GM18508 (cell line): ENCODE data around the gene ACE.

Experiments
- ATAC-seq: cut with Tn5 transposase; IDR thresholded peaks from one replicate; pipeline ENCODE4 v1.9.1; 2021; ENCODE audit warnings: moderate number of reproducible peaks; ENCODE audit not compliant: insufficient read depth, unreplicated experiment

ACE gene

GRCh38 chr17:63512896-63513644 is 36.2 kb downstream of the ACE start:
- ATAC-seq: no peak

- no peak for ATAC-seq
Measured at GRCh38 chr17:63514477-63514876, 37.6 kb downstream of the ACE start.

- ATAC-seq: no peak
Measured at GRCh38 chr17:63514974-63515373, 38.1 kb downstream of the ACE start.

- no peak for ATAC-seq
Measured at GRCh38 chr17:63515426-63515825, 38.6 kb downstream of the ACE start.

- no peak for ATAC-seq
Measured at GRCh38 chr17:63516910-63517824, 40.3 kb downstream of the ACE start.

GRCh38 chr17:63517825-63518534 is 41.1 kb downstream of the ACE start:
- ATAC-seq: no peak

- no peak for ATAC-seq
Measured at GRCh38 chr17:63519116-63519881, 42.4 kb downstream of the ACE start.

- ATAC-seq: no peak
Measured at GRCh38 chr17:63519972-63520882, 43.4 kb downstream of the ACE start.

- no peak for ATAC-seq
Measured at GRCh38 chr17:63523253-63523855, 46.5 kb downstream of the ACE start, which contains the start of gene KCNH6. KCNH6 (plus strand) TSS chr17:63523358; CDS start chr17:63523414, 56 bp downstream.

- no peak for ATAC-seq
Measured at GRCh38 chr17:63524051-63524450, 47.2 kb downstream of the ACE start.

- no peak for ATAC-seq
Measured at GRCh38 chr17:63525190-63525946, 48.5 kb downstream of the ACE start.

GRCh38 chr17:63526861-63527260 is 50.0 kb downstream of the ACE start:
- no peak for ATAC-seq

GRCh38 chr17:63528183-63528582 is 51.3 kb downstream of the ACE start:
- no peak for ATAC-seq

- no peak for ATAC-seq
Measured at GRCh38 chr17:63529711-63530556, 53.1 kb downstream of the ACE start.

- no peak for ATAC-seq
Measured at GRCh38 chr17:63530557-63531021, 53.7 kb downstream of the ACE start.

GRCh38 chr17:63531022-63531965 is 54.4 kb downstream of the ACE start:
- ATAC-seq: no peak
